ENCODE results near the gene ADAMTS10. TPM values are rescaled to one million over a fixed set of nuclear protein-coding genes. Genes with fewer than 3 reads are reported as not detected.

The ADAMTS10 gene
- total and polyA plus RNA-seq, 2 of the 13 experiments (the other 11 are each of a cell fraction or from before 2014, with no cell fraction given): 0.49 to 1.7 TPM

DNA sequence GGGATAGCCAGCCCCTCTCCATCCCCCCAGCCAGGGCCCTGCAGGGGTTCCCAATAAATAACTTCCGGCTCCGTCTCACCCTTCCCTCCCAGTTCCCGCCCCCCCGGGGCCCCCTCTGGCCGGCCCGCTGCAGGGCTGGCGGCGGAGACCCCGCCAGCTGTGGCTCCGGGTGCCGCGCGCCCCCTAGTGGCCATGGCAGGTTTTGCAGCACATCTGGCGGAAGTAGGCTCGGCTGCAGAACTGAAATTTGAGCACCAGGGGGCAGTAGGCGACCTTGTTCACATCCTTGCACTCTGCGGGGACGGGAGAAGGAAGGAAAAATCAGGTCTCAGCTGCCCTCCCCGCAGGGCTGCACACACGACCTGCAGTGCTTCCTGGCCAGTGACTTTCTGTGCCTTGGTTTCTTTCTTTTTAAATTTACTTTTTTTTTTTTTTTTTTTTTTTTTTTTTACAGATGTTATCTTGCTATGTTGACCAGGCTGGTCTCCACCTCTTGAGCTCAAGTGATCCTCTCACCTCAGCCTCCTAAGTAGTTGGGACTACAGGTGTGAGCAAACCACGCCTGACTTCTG is 29.7 kb downstream of the ADAMTS10 start (continued):
- TF ChIP-seq, protein P1, sequence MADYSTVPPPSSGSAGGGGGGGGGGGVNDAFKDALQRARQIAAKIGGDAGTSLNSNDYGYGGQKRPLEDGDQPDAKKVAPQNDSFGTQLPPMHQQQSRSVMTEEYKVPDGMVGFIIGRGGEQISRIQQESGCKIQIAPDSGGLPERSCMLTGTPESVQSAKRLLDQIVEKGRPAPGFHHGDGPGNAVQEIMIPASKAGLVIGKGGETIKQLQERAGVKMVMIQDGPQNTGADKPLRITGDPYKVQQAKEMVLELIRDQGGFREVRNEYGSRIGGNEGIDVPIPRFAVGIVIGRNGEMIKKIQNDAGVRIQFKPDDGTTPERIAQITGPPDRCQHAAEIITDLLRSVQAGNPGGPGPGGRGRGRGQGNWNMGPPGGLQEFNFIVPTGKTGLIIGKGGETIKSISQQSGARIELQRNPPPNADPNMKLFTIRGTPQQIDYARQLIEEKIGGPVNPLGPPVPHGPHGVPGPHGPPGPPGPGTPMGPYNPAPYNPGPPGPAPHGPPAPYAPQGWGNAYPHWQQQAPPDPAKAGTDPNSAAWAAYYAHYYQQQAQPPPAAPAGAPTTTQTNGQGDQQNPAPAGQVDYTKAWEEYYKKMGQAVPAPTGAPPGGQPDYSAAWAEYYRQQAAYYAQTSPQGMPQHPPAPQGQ (CRISPR knock-in tag; IDR thresholded peaks at IDR 0.05; ENCODE audit: borderline replicate concordance): no peak
- TF ChIP-seq ZNF709 (CRISPR knock-in tag; IDR thresholded peaks at IDR 0.05) (no peak), GLI4 (CRISPR knock-in tag; IDR thresholded peaks at IDR 0.05; ENCODE audit: borderline replicate concordance) (no peak), RXRB (CRISPR knock-in tag; IDR thresholded peaks at IDR 0.05; ENCODE audit: borderline replicate concordance) (peak; percentile 47; the same call in 1 of the 2 replicates), TRIM24 (CRISPR knock-in tag; IDR thresholded peaks at IDR 0.05) (no peak), FOXA3 (CRISPR knock-in tag; IDR thresholded peaks at IDR 0.05) (peak; percentile 40), NCOA1 (CRISPR knock-in tag; IDR thresholded peaks at IDR 0.05) (no peak), TCF7L2 (IDR thresholded peaks at IDR 0.05; ENCODE audit: low read depth, low read length) (no peak), ZMYM3 (CRISPR knock-in tag; IDR thresholded peaks at IDR 0.05) (peak; percentile 67; the same call in 1 of the 2 replicates), DPF2 (CRISPR knock-in tag; IDR thresholded peaks at IDR 0.05; ENCODE audit: borderline replicate concordance, low read depth) (no peak), NR2F6 (IDR thresholded peaks at IDR 0.05) (no peak), NR2F6 (CRISPR knock-in tag; IDR thresholded peaks at IDR 0.05) (no peak), FOXK1 (CRISPR knock-in tag; IDR thresholded peaks at IDR 0.05; ENCODE audit: borderline replicate concordance, low read depth) (0 out of 2 replicates have a peak, but pooled peaks have one; percentile 35), ZFP36L2 (CRISPR knock-in tag; IDR thresholded peaks at IDR 0.05) (no peak), DNMT1 (CRISPR knock-in tag; IDR thresholded peaks at IDR 0.05) (no peak), NFYB (CRISPR knock-in tag; IDR thresholded peaks at IDR 0.05) (no peak), ZFYVE20 (CRISPR knock-in tag; IDR thresholded peaks at IDR 0.05; ENCODE audit: borderline replicate concordance, low read depth) (no peak), ZNF772 (CRISPR knock-in tag; IDR thresholded peaks at IDR 0.05) (no peak), ZNF879 (CRISPR knock-in tag; IDR thresholded peaks at IDR 0.05) (no peak), ZIK1 (CRISPR knock-in tag; IDR thresholded peaks at IDR 0.05; ENCODE audit: borderline replicate concordance, low read depth) (no peak)
- TF ChIP-seq, protein P2, sequence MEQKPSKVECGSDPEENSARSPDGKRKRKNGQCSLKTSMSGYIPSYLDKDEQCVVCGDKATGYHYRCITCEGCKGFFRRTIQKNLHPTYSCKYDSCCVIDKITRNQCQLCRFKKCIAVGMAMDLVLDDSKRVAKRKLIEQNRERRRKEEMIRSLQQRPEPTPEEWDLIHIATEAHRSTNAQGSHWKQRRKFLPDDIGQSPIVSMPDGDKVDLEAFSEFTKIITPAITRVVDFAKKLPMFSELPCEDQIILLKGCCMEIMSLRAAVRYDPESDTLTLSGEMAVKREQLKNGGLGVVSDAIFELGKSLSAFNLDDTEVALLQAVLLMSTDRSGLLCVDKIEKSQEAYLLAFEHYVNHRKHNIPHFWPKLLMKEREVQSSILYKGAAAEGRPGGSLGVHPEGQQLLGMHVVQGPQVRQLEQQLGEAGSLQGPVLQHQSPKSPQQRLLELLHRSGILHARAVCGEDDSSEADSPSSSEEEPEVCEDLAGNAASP (CRISPR knock-in tag; IDR thresholded peaks at IDR 0.05; ENCODE audit: borderline replicate concordance): 0 out of 2 replicates have a peak, but pooled peaks have one; percentile 13
- TF ChIP-seq, protein P3, sequence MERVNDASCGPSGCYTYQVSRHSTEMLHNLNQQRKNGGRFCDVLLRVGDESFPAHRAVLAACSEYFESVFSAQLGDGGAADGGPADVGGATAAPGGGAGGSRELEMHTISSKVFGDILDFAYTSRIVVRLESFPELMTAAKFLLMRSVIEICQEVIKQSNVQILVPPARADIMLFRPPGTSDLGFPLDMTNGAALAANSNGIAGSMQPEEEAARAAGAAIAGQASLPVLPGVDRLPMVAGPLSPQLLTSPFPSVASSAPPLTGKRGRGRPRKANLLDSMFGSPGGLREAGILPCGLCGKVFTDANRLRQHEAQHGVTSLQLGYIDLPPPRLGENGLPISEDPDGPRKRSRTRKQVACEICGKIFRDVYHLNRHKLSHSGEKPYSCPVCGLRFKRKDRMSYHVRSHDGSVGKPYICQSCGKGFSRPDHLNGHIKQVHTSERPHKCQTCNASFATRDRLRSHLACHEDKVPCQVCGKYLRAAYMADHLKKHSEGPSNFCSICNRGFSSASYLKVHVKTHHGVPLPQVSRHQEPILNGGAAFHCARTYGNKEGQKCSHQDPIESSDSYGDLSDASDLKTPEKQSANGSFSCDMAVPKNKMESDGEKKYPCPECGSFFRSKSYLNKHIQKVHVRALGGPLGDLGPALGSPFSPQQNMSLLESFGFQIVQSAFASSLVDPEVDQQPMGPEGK (CRISPR knock-in tag; IDR thresholded peaks at IDR 0.05): peak; percentile 75
- TF ChIP-seq, protein P4, sequence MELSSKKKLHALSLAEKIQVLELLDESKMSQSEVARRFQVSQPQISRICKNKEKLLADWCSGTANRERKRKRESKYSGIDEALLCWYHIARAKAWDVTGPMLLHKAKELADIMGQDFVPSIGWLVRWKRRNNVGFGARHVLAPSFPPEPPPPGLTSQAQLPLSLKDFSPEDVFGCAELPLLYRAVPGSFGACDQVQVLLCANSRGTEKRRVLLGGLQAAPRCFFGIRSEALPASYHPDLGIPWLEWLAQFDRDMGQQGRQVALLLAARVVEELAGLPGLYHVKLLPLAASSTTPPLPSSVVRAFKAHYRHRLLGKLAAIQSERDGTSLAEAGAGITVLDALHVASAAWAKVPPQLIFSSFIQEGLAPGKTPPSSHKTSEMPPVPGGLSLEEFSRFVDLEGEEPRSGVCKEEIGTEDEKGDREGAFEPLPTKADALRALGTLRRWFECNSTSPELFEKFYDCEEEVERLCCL (CRISPR knock-in tag; IDR thresholded peaks at IDR 0.05; ENCODE audit: borderline replicate concordance): no peak
- TF ChIP-seq, protein P5, sequence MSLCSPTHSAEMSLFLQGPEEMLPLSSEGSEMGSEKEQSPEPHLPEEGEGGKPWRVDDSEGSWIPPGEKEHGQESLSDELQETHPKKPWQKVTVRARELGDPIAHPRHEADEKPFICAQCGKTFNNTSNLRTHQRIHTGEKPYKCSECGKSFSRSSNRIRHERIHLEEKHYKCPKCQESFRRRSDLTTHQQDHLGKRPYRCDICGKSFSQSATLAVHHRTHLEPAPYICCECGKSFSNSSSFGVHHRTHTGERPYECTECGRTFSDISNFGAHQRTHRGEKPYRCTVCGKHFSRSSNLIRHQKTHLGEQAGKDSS (CRISPR knock-in tag; IDR thresholded peaks at IDR 0.05; ENCODE audit: borderline replicate concordance, low read depth): no peak

Data from HepG2 (cell line).